NCI-H526 treated with DMSO at 0.1 percent for 48 hours (cell line): ENCODE data around the gene SEPSECS.

ENCODE experiments used
- DNase-seq: peaks from one replicate; lab custom pipeline; 2025; lab: John Stamatoyannopoulos, UW

Gene SEPSECS

GRCh38 chr4:25159837-25160713, at the start of gene SEPSECS:
SEPSECS (minus strand) TSS chr4:25160449; CDS start chr4:25160369, 80 bp downstream.
- peak; percentile 94 for DNase-seq

GRCh38 chr4:25209702-25210101, 49.5 kb upstream of the SEPSECS start:
- no peak for DNase-seq

DNA sequence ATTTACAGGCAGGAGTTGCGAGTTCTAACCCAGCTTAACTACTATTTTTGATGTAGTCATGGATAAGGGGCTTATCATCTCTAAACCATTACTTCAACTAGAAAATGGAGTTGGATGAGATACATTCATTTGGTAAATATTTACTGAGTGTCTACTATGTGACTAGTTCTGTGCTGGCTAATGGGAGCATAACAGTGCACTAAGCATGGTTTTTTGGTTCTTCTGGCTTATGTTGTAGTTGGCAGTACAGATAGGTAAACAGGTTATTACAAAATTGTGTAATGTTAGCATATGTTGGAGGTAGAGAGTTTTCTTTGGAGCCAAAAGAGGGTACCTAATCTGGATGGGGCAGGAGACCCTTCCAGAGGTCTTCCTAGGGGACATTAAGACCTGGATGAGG, 47.7 kb upstream of the SEPSECS start:
- DNase-seq, result no peak

GRCh38 chr4:25198713-25199112, 38.5 kb upstream of the SEPSECS start:
- no peak for DNase-seq

DNA sequence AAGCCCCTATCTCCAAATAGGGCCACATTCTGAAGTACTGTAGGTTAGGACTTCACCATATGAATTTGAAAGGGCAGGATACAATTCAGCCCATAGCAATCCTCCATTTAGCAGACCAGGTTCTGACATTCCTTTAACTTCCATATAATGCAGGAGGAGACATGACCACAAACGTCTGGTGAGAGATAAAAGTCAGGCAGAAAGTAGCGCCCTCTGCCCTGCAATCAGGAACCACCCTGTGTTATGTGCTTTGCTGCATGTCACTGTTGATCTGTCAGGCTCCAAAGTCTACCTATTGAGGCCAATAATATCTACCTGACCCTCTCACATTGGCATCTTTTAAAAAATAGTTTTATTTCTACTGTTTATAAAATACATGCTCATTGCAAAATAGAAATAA, 30.2 kb upstream of the SEPSECS start:
- no peak for DNase-seq

- DNase-seq, result no peak
Observed at GRCh38 chr4:25184056-25184455, 23.8 kb upstream of the SEPSECS start.

- DNase-seq, result no peak
Observed at GRCh38 chr4:25182937-25183336, 22.7 kb upstream of the SEPSECS start.

GRCh38 chr4:25180524-25181131, 20.4 kb upstream of the SEPSECS start:
- DNase-seq, result peak; percentile 5

DNA sequence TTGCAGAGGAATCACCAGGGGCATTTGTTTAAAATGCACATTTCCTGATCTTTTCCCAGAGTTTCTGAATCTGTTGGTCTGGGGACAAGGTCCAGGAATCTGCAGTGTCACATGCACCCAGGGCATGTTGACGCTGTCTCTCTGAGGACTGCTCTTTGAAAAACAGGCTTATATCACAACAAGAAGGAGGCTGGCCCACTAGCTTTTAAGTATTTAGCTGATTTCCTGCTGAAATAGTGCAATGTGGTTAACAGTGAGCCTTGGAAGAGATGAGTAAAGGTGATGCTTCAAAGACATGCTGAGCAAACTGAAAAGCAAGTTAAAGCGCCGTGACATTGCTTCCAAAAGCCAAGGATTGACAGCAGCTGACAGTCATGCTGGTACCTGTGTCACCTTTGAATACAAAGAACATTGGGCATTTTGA, 18.6 kb upstream of the SEPSECS start:
- no peak for DNase-seq

DNA sequence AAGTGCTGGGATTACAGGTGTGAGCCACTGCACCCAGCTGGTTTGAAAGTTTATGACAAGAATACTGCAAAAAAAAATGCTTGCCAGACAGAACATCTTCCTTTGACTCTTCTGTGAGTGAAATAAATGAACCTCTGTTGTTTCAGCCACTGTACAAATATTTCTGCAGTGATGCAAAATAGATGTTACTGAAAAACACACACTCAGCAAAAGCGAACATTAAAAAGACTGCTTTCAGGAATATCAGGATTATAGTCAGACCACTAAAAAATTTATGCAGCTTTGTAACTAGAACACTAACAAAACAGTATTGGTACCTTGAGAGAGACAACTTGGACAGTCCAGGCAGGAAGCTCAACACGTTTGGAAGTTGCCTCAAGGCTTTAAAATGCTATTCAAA, 16.9 kb upstream of the SEPSECS start:
- DNase-seq, result no peak

GRCh38 chr4:25174674-25175073, 14.4 kb upstream of the SEPSECS start:
- DNase-seq, result no peak

GRCh38 chr4:25172961-25173915, 13.0 kb upstream of the SEPSECS start:
- DNase-seq, result no peak

DNA sequence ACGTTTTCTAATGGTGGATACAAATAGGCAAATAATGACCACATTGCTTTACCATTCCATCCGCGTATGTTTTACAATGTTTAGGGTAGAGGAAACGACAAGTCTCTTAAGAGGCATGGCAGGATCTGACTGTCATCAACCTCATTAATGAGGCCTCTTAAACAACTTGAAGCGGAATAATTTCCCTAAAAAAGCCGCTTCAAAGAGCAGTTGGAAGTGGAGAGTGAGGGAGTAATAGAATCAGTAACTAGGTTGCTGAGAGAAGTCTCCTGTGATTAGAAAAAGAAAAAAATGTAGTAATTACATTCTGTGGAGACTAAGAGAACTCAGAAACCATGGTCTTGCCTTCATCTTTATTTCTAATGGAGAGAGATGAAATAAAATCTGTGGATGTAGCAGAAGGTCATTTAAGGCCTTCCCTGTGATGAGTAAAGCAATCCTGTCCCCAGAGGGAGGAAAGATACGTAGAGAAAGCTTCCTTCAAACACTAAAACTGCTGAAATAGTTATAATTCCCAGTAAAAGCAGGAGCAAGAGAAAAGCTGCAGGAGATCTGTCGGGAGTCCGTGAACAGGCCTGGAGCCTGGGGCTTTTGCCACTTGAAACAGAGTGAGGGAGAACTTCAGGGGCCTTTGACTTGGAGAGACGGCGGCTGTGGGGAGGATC, 11.1 kb upstream of the SEPSECS start:
- no peak for DNase-seq

- no peak for DNase-seq
Observed at GRCh38 chr4:25169446-25169845, 9.2 kb upstream of the SEPSECS start.

- no peak for DNase-seq
Observed at GRCh38 chr4:25165916-25166315, 5.7 kb upstream of the SEPSECS start.

DNA sequence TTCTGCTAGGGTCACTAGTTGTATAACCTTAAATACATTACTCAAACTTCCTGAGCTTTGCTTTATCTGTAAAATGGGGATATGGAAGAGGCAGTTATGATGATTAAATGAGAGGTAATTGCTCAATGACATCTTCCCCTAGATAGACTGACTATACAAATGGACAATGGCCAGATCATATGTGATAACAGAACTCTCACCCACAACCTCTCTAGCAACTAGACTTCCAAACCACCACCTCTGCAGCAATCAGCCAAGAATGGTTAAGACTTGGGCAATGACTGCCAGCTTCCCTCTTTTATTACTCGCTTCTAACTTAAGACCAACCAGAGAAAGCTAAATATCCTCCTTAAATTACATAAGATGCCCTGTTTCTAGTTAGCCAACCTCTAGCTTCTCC, 2.9 kb upstream of the SEPSECS start:
- DNase-seq, result no peak

GRCh38 chr4:25162566-25162965, 2.3 kb upstream of the SEPSECS start:
- DNase-seq, result no peak

GRCh38 chr4:25161593-25161950, 1.3 kb upstream of the SEPSECS start:
- no peak for DNase-seq

DNA sequence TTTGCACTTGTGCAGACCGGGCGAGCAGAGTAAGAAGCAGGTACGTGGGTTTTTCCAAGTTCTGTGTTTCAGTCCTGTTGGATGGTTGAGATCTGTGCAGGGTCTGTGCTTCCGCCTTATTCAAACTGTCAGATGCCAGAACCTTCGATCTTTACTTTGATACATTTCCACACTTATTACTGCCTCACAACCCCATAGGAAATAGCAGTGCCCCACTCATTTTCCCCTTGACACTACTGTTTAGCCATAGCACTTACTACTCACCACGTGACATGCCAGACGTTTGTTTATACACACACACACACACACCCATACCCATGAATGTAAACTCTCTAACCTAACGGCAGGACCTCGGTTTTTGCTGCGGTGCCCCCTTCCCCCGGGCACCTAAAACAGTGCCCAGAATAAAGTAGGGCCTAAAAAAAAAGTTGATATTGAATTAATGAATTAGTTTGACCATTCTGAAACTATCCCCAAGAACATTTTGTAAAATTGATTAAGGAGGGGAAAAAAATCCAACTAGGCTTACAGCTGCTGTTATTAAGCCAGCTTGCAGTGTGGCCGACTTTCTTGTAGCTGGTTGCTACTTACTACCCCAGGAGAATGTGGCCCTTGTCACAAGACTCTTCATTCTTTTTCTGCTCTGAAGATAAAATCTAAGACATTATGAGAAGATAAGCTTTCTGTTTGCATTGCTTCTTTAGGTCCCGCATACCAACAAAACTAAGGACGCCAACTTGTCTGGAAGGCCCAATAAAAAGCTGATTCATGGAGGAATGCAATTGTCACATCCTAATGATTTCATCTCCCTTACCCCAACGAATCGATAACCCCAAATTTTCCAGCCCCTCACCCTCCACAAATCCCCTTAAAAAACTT, 704 bp upstream of the SEPSECS start:
- no peak for DNase-seq

GRCh38 chr4:25158817-25159216, 1.4 kb downstream of the SEPSECS start:
- no peak for DNase-seq

GRCh38 chr4:25157081-25157480, 3.2 kb downstream of the SEPSECS start:
- DNase-seq, result no peak
